ENCODE data around the gene GPR146.

GPR146 gene

GRCh38 chr7:1096156-1097119, 52.1 kb downstream of the GPR146 start:
- no peak for DNase-seq

DNA sequence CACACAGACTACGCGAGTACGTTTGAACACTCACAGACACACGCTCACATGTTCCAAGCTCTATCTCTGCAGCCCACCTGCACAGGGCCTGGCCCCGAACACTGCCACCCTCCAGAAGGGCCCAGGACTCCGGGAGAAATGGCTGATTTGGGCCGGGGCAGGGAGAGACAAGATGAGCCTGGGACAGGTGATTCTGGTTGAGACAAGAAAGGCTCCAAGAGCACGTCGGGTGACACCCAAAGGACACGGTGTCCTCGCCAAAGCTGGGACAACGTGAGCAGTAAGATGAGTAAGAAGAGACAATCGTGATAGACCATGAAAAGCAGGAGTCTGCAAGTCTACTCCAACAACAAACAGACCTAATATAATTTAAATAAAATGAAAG, 52.8 kb downstream of the GPR146 start:
- DNase-seq = no peak

- DNase-seq = no peak
Measured at GRCh38 chr7:1098243-1099153, 54.2 kb downstream of the GPR146 start.

DNA sequence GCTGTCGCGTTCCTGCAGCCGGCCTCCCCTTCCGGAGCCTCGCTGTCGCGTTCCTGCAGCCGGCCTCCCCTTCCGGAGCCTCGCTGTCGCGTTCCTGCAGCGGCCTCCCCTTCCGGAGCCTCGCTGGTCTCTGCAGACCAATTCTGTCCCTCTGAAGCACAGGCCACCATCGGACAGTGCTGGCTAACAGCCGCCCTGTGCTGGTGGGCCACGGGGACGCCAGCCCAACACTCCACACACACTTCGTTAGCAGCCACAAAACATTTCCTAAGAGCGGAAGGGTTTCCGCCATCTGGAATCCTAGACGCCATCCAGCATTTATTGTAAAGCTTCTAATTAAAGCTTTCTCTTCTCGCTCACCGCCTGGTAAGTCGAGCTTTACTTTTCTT, 54.8 kb downstream of the GPR146 start:
- no peak for DNase-seq

GRCh38 chr7:1099637-1100036, 55.3 kb downstream of the GPR146 start:
- DNase-seq = no peak

DNA sequence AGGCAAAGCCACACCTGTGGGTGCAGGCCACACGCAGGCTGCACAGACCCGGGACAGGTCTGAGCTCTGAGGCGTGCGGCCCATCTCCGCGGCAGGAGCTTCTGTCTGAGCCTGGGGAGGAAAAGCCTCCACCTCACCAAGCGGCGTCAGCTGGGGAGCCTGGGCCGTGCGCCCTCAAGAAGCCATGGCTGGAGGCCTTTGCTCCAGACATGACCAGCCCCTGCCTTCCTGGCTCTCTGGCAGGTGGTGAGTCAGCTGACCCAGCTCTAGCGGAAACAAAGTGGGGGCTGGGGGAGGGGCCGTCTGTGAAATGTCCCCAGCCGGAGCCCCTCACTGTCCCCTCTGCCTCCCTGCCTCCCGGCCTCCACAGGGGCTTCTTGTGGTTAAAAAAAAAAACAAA, 56.0 kb downstream of the GPR146 start:
- DNase-seq = no peak

DNA sequence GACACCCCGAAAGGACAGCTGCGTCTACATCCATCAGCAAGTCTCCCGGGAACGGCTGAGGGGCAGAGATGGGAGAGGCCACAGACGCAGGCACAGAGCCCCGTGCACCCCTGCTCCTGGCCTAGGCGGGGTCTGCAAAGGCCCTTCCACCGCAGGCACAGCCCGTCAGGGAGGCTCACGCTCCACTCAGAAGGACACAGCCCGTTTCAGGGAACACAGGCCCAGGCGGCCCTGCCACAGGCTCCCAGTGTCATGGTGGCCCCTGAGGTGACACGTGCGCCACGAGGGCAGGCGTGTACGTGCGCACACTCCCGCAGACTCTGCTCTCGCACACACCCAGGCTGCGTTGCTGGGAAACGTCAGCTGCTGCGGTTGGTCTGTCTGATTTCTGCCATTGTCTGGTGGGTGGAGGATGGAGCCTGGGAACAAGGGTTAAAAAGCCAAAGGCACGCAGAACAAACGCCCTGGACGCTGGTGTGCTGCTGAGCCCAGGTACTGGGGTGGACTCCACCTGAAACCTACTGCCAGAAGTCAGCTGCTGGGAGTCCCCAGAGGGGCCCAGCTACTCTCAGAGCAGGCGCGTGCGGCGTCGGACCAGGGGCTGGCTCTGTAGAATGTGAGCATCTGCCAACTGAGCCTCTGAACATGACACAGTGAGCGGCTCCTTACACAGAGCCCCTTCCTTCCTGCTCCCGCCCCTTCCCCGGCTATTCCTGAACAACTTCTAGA, 56.7 kb downstream of the GPR146 start:
- no peak for DNase-seq

DNA sequence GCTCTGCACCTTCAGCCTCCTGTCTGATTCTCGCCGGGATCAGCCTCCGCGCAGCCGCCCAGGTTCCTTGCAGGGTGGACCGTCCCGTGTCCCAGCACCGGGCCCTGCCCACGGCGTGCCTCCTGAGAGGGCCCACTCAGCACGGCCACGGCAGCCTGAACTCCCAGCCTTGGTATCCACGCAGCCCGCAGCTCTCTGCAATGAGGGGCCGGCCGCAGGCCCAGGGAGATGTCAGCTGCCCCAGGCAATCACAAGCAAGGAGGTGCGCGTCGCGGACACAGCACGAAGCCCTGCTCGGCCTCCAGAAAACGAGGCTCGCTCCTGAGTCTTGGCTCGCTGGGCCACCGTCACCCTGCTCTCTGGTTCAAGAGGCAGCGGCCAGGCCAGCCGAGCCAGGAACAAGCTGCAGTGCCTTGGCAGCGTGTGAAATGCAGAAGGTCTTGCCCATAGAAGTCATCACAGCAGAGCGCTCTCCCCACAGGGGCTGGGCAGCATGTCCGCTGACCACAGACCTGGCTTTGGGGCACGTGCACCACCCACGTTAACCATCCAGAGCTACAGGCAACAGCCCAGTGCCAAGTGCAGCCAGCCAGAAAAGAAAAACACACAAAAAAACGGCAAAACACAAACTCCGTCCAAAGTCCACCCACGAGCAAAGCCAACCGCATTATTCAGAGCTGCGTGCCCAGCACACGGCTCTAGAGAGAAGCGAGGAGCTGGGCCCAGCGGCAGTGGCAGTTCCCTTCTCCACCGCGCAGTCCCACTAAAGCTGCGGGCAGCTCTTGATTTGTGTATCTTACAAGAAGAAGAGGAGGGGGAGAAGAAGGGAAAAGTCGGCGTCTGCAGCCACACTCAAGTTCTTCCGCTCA, 57.5 kb downstream of the GPR146 start:
- DNase-seq = no peak

- no peak for DNase-seq
Measured at GRCh38 chr7:1103009-1103788, 58.9 kb downstream of the GPR146 start.

- no peak for DNase-seq
Measured at GRCh38 chr7:1103789-1104515, 59.6 kb downstream of the GPR146 start.

GRCh38 chr7:1104516-1105179, 60.3 kb downstream of the GPR146 start:
- no peak for DNase-seq

DNA sequence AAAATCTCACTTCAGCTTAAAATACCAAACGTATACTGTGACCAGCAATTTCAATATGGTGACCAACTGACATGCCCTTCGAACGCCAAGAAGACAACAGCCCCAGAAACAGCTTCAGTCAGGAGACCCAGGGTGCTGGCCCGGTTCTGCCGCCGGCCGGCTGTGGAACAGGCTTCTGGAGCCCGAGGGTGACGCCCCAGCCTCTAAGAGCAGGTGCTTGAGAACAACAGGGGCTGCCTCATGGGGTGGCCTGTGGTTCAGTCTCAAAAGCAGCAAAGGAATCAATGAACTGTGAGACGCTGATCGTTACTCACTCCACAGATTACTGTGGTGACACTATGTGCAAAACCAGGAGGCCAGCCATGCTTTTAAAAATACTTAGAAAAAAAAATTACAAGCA, 60.8 kb downstream of the GPR146 start:
- DNase-seq = no peak

GRCh38 chr7:1106063-1106792, 61.9 kb downstream of the GPR146 start:
- DNase-seq = no peak

- DNase-seq = no peak
Measured at GRCh38 chr7:1106793-1107421, 62.6 kb downstream of the GPR146 start.

- DNase-seq = no peak
Measured at GRCh38 chr7:1108264-1108920, 64.0 kb downstream of the GPR146 start.

Data from NCI-H1436 (cell line).